Right lobe of liver (tissue), 4 donors: Measurements from ENCODE around the gene EEFSEC.

Experiments
- CTCF ChIP-seq, 4 donors: fragments of 200-600 bp in 3 of 4; fragments of 450-650 bp in 1 of 4; IDR thresholded peaks; one replicate each; pipeline versions ENCODE4 v1.5.1 to v1.8.0; 2016 to 2022; ENCODE audit warnings: antibody characterized with exemption in 4 of 4, mild to moderate bottlenecking in 2 of 4
- POLR2A ChIP-seq: fragments of 450-650 bp; IDR thresholded peaks from one replicate; pipeline ENCODE4 v1.6.1; 2017; ENCODE audit warnings: antibody characterized with exemption, mild to moderate bottlenecking
- donor health status: DM: no; HTN: no; CAD: no.
- donor health status: DM: no; HTN: no; CAD: no.
- donor health status: DM: no; HTN: yes; CAD: no.

GRCh38 chr3:128111147-128111546 is 42.1 kb upstream of the EEFSEC start:
- no peak for TF ChIP-seq CTCF (IDR thresholded peaks at IDR 0.05)
- no peak for TF ChIP-seq POLR2A
